Mucosa of descending colon (tissue), 3 donors: ENCODE measurements around the gene DNAJC13. TPM values are rescaled to one million over a fixed set of nuclear protein-coding genes. Genes with fewer than 3 reads are reported as not detected.
A peak's percentile ranks its signal among the peaks of the same experiment; 100 is the strongest.

ENCODE experiments used
- ATAC-seq: fragments of 200-7000 bp; cut with Tn5 transposase; one replicate; pipeline ENCODE4 v1.9.1; 2020; ENCODE audit warnings: mild to moderate bottlenecking, moderate library complexity
- DNase-seq, 3 donors: peaks; one replicate each; pipeline ENCODE4 v3.0.0-alpha.2; 2020
- H3K36me3 ChIP-seq: fragments of 200-600 bp; one replicate; pipeline ENCODE4 v1.8.0; 2021; ENCODE audit warnings: low read depth, mild to moderate bottlenecking
- H3K4me1 ChIP-seq: fragments of 200-600 bp; one replicate; pipeline ENCODE4 v1.8.0; 2021; ENCODE audit warnings: low read depth, mild to moderate bottlenecking
- H3K4me3 ChIP-seq: fragments of 200-600 bp; one replicate; pipeline ENCODE4 v1.8.0; 2021; ENCODE audit warnings: mild to moderate bottlenecking
- H3K9me3 ChIP-seq: fragments of 200-600 bp; one replicate; pipeline ENCODE4 v1.8.0; 2021; ENCODE audit warnings: mild to moderate bottlenecking
- CTCF ChIP-seq: fragments of 200-600 bp; IDR thresholded peaks from one replicate; pipeline ENCODE4 v1.8.0; 2022; ENCODE audit warnings: antibody characterized with exemption, mild to moderate bottlenecking
- intact Hi-C, 2 donors: fragments of 100-400 bp; cut with DNase I in 1 of 2; cut with micrococcal nuclease in 1 of 2; formaldehyde crosslinking; loops; one replicate each; pipeline versions ENCODE4 v1.11.0 to v1.11.1; 2022; cut with DNase I, micrococcal nuclease
- total RNA-seq, 3 donors: library from RNA; stranded (reverse); fragmentation: NEBNext Ultra II Directional in 2 of 3; extraction: Animal tissue kit (Norgen Biotek cat#: 25700) in 2 of 3; gene quantifications; one replicate each; pipeline versions ENCODE4 v1.2.1 to v1.2.4, GENCODE V29; 2021 to 2023
- donor health status: DM: no; HTN: no; CAD: no; lungs with moderate emphysema.
- donor health status: DM: no; HTN: no; CAD: no.
- donor health status: DM: no; HTN: yes; CAD: no.

Gene DNAJC13
- total RNA-seq, 3 donors from 2014 or later = 47.6 to 62.0 (median 60.4) TPM

GRCh38 chr3:132414841-132415240 is 2.5 kb upstream of the DNAJC13 start:
- intact Hi-C loops = no loop called here
- no peak overlapping the region for H3K4me3 ChIP-seq
- no peak for TF ChIP-seq CTCF
- no peaks in the 10 kb centered on the region for H3K9me3 ChIP-seq
- ATAC-seq (no peak), DNase-seq (no peak)
- H3K36me3 ChIP-seq = no peaks in the 10 kb centered on the region
- peaks cover 16% of the 10 kb centered on the region for H3K4me1 ChIP-seq

- H3K9me3 ChIP-seq = no peaks in the 10 kb centered on the region
- no peak for ATAC-seq
- TF ChIP-seq CTCF = no peak
- no peak overlapping the region for H3K4me3 ChIP-seq
- DNase-seq = no peak
- H3K36me3 ChIP-seq = no peaks in the 10 kb centered on the region
- peaks cover 16% of the 10 kb centered on the region for H3K4me1 ChIP-seq
- intact Hi-C loops = no loop called here
Measured at GRCh38 chr3:132416161-132416560, 1.1 kb upstream of the DNAJC13 start.

GRCh38 chr3:132417695-132418411 is 551 bp downstream of the DNAJC13 start:
- no peaks in the 10 kb centered on the region for H3K9me3 ChIP-seq
- DNase-seq = peak in 2 of 3 donors; percentile 83 to 86
- peak; percentile 78 for ATAC-seq
- intact Hi-C loops = no loop called here
- no peak for TF ChIP-seq CTCF
- H3K36me3 ChIP-seq = no peaks in the 10 kb centered on the region
- peak overlapping the region; percentile 94 for H3K4me3 ChIP-seq
- H3K4me1 ChIP-seq = peaks cover 22% of the 10 kb centered on the region

- H3K4me3 ChIP-seq = no peak overlapping the region
- DNase-seq (no peak), ATAC-seq (no peak)
- intact Hi-C loops = no loop called here
- H3K4me1 ChIP-seq = peaks cover 33% of the 10 kb centered on the region
- H3K36me3 ChIP-seq = no peaks in the 10 kb centered on the region
- H3K9me3 ChIP-seq = no peaks in the 10 kb centered on the region
- no peak for TF ChIP-seq CTCF
Measured at GRCh38 chr3:132418916-132419315, 1.6 kb downstream of the DNAJC13 start.

GRCh38 chr3:132421832-132422231 is 4.5 kb downstream of the DNAJC13 start:
- Histone ChIP-seq H3K4me1 (peaks cover 32% of the 10 kb centered on the region), H3K36me3 (no peaks in the 10 kb centered on the region), H3K4me3 (no peak overlapping the region), H3K9me3 (no peaks in the 10 kb centered on the region)
- no peak for DNase-seq
- ATAC-seq = no peak
- intact Hi-C loops = no loop called here
- no peak for TF ChIP-seq CTCF
